Hematopoietic multipotent progenitor cell treated with erythropoietin and hydrocortisone succinate and interleukin-3 and kit ligand, for 8 days (in vitro differentiated cells): ENCODE measurements around the gene APBB1IP.
A peak's percentile ranks its signal among the peaks of the same experiment; 100 is the strongest.

Experiments
- DNase-seq: peaks from one replicate; pipeline ENCODE4 v3.0.0-alpha.2; 2015

APBB1IP gene

GRCh38 chr10:26513101-26513500, 75.0 kb downstream of the APBB1IP start:
- DNase-seq = no peak

- peak; percentile 16 for DNase-seq
These were observed 78.5 kb downstream of the APBB1IP start for GRCh38 chr10:26516540-26517101.

- DNase-seq = no peak
These were observed 79.2 kb downstream of the APBB1IP start for GRCh38 chr10:26517141-26517867.

GRCh38 chr10:26519803-26520202, 81.7 kb downstream of the APBB1IP start:
- no peak for DNase-seq

GRCh38 chr10:26520575-26520974, 82.4 kb downstream of the APBB1IP start:
- no peak for DNase-seq

GRCh38 chr10:26524161-26524896, 86.2 kb downstream of the APBB1IP start:
- DNase-seq = peak; percentile 39

- DNase-seq = no peak
These were observed 87.4 kb downstream of the APBB1IP start for GRCh38 chr10:26525586-26525985.

GRCh38 chr10:26527018-26527417, 88.9 kb downstream of the APBB1IP start:
- DNase-seq = no peak

- DNase-seq = no peak
These were observed 89.9 kb downstream of the APBB1IP start for GRCh38 chr10:26528048-26528447.

GRCh38 chr10:26528715-26529393, 90.7 kb downstream of the APBB1IP start:
- DNase-seq = no peak

GRCh38 chr10:26534384-26534783, 96.2 kb downstream of the APBB1IP start:
- DNase-seq = no peak

GRCh38 chr10:26540601-26541000, 102.5 kb downstream of the APBB1IP start:
- DNase-seq = no peak

GRCh38 chr10:26543567-26544306, 105.6 kb downstream of the APBB1IP start:
- no peak for DNase-seq

GRCh38 chr10:26544932-26545331, 106.8 kb downstream of the APBB1IP start:
- DNase-seq = no peak

- no peak for DNase-seq
These were observed 112.8 kb downstream of the APBB1IP start for GRCh38 chr10:26550774-26551526.

- DNase-seq = no peak
These were observed 116.1 kb downstream of the APBB1IP start for GRCh38 chr10:26554246-26554645.

- peak; percentile 20 for DNase-seq
These were observed 117.7 kb downstream of the APBB1IP start for GRCh38 chr10:26555719-26556368.

GRCh38 chr10:26556748-26557640, 118.9 kb downstream of the APBB1IP start:
- peak; percentile 62 for DNase-seq

- DNase-seq = no peak
These were observed 119.5 kb downstream of the APBB1IP start for GRCh38 chr10:26557641-26558014.
